H9 (cell line): Measurements from ENCODE around the gene TCF7L2. TPM values are rescaled to one million over a fixed set of nuclear protein-coding genes. Genes with fewer than 3 reads are reported as not detected.

Experiments used
- DNase-seq: peaks from one replicate; pipeline ENCODE4 v3.0.0-alpha.2; 2017
- H2AFZ ChIP-seq: one replicate; pipeline ENCODE4 v1.6.1; 2013; ENCODE audit warnings: mild to moderate bottlenecking, low read length, control low read depth, moderate library complexity
- H2AK5ac ChIP-seq: 2 replicates; pipeline ENCODE4 v1.6.1; 2013; ENCODE audit warnings: low read length, control low read depth, mixed read lengths; ENCODE audit not compliant: insufficient read length
- H2BK120ac ChIP-seq: one replicate; pipeline ENCODE4 v1.6.1; 2013; ENCODE audit warnings: low read depth, mild to moderate bottlenecking, low read length, control low read depth, inconsistent platforms; ENCODE audit not compliant: poor library complexity, severe bottlenecking
- H2BK12ac ChIP-seq: 2 replicates; pipeline ENCODE4 v1.6.1; 2013; ENCODE audit warnings: low read length, control low read depth, mixed read lengths, low read depth; ENCODE audit not compliant: insufficient read length
- H2BK15ac ChIP-seq: 2 replicates; pipeline ENCODE4 v1.6.1; 2013; ENCODE audit warnings: low read depth, low read length, control low read depth
- H2BK20ac ChIP-seq: one replicate; pipeline ENCODE4 v1.6.1; 2013; ENCODE audit warnings: low read depth, mild to moderate bottlenecking, low read length, control low read depth, inconsistent platforms; ENCODE audit not compliant: poor library complexity, severe bottlenecking
- H2BK5ac ChIP-seq: 2 replicates; pipeline ENCODE4 v1.6.1; 2013; ENCODE audit warnings: low read length, control low read depth, mixed read lengths; ENCODE audit not compliant: insufficient read length
- H3K14ac ChIP-seq: 2 replicates; pipeline ENCODE4 v1.6.1; 2013; ENCODE audit warnings: low read length, control low read depth; ENCODE audit not compliant: insufficient read depth
- H3K18ac ChIP-seq: 2 replicates; pipeline ENCODE4 v1.6.1; 2013; ENCODE audit warnings: low read depth, mild to moderate bottlenecking, mixed read lengths, low read length, control low read depth; ENCODE audit not compliant: insufficient read length
- H3K23ac ChIP-seq: 2 replicates; pipeline ENCODE4 v1.6.1; 2013; ENCODE audit warnings: low read length, control low read depth, mixed read lengths, low read depth; ENCODE audit not compliant: insufficient read length
- H3K23me2 ChIP-seq: 2 replicates; pipeline ENCODE4 v1.6.1; 2013; ENCODE audit warnings: low read depth, mild to moderate bottlenecking, mixed read lengths, low read length, control low read depth; ENCODE audit not compliant: insufficient read length, poor library complexity, severe bottlenecking
- H3K27ac ChIP-seq: 2 replicates; pipeline ENCODE4 v1.5.1; 2013; ENCODE audit warnings: low read length, control low read depth, mixed read lengths, low read depth; ENCODE audit not compliant: insufficient read length
- H3K27me3 ChIP-seq: 2 replicates; pipeline ENCODE4 v1.6.1; 2013; ENCODE audit warnings: low read length, control low read depth, inconsistent platforms; ENCODE audit not compliant: insufficient read depth
- H3K4ac ChIP-seq: 2 replicates; pipeline ENCODE4 v1.6.1; 2013; ENCODE audit warnings: low read depth, mild to moderate bottlenecking, control low read depth, inconsistent platforms, low read length, moderate library complexity
- H3K4me1 ChIP-seq: 2 replicates; pipeline ENCODE4 v1.6.1; 2013; ENCODE audit warnings: low read length, control low read depth, inconsistent platforms; ENCODE audit not compliant: insufficient read depth
- H3K4me2 ChIP-seq: 2 replicates; pipeline ENCODE4 v1.6.1; 2013; ENCODE audit warnings: low read length, control low read depth, mixed read lengths; ENCODE audit not compliant: insufficient read length, insufficient read depth
- H3K56ac ChIP-seq: 2 replicates; pipeline ENCODE4 v1.6.1; 2013; ENCODE audit warnings: low read depth, mild to moderate bottlenecking, mixed read lengths, low read length, control low read depth; ENCODE audit not compliant: insufficient read length
- H3K79me1 ChIP-seq: 2 replicates; pipeline ENCODE4 v1.6.1; 2013; ENCODE audit warnings: low read depth, mild to moderate bottlenecking, moderate library complexity, low read length, control low read depth, inconsistent platforms; ENCODE audit not compliant: insufficient read depth, poor library complexity, severe bottlenecking
- H3K79me2 ChIP-seq: 2 replicates; pipeline ENCODE4 v1.6.1; 2013; ENCODE audit warnings: low read length, control low read depth, inconsistent platforms; ENCODE audit not compliant: insufficient read depth
- H3K9ac ChIP-seq: 2 replicates; pipeline ENCODE4 v1.6.1; 2013; ENCODE audit warnings: low read length, control low read depth, mixed read lengths; ENCODE audit not compliant: insufficient read length; ENCODE audit errors: extremely low read depth
- H3K9me3 ChIP-seq: one replicate; pipeline ENCODE4 v1.6.1; 2013; ENCODE audit warnings: low read depth, low read length, inconsistent platforms; ENCODE audit not compliant: control insufficient read depth
- H3T11ph ChIP-seq: one replicate; pipeline ENCODE4 v1.6.1; 2013; ENCODE audit warnings: mild to moderate bottlenecking, low read length, control low read depth, inconsistent platforms
- H4K20me1 ChIP-seq: one replicate; pipeline ENCODE4 v1.6.1; 2013; ENCODE audit not compliant: control insufficient read depth, insufficient read length, insufficient read depth
- H4K5ac ChIP-seq: 2 replicates; pipeline ENCODE4 v1.6.1; 2013; ENCODE audit warnings: low read depth, mild to moderate bottlenecking, mixed read lengths, low read length, control low read depth; ENCODE audit not compliant: insufficient read length
- H4K8ac ChIP-seq: replicated peaks from 2 replicates; pipeline ENCODE4 v1.6.1; 2013; ENCODE audit warnings: low read length, control low read depth, mixed read lengths, low read depth; ENCODE audit not compliant: insufficient read length
- H4K91ac ChIP-seq: 2 replicates; pipeline ENCODE4 v1.6.1; 2013; ENCODE audit warnings: low read depth, mild to moderate bottlenecking, moderate library complexity, mixed read lengths, low read length, control low read depth; ENCODE audit not compliant: insufficient read length
- H3K27ac Mint-ChIP-seq, 3 experiments: 2 replicates in 2 of 3; 3 replicates in 1 of 3; pipeline ENCODE4 v1.8.0; 2020 to 2021; ENCODE audit warnings: mixed read lengths in 3 of 3, mild to moderate bottlenecking in 1 of 3, moderate library complexity in 1 of 3
- H3K27me3 Mint-ChIP-seq: 2 replicates; pipeline ENCODE4 v1.8.0; 2021; ENCODE audit warnings: low read depth, mild to moderate bottlenecking, moderate library complexity, mixed read lengths
- H3K36me3 Mint-ChIP-seq, 3 experiments: 2 replicates in 2 of 3; 3 replicates in 1 of 3; pipeline ENCODE4 v1.8.0; 2020 to 2021; ENCODE audit warnings: low read depth in 3 of 3, mixed read lengths in 3 of 3; ENCODE audit not compliant: insufficient read depth in 1 of 3
- H3K4me1 Mint-ChIP-seq, 2 experiments: 2 replicates each; pipeline ENCODE4 v1.8.0; 2020; ENCODE audit warnings: mixed read lengths in 2 of 2
- H3K4me3 Mint-ChIP-seq, 2 experiments: 2 replicates in 1 of 2; 3 replicates in 1 of 2; pipeline ENCODE4 v1.8.0; 2020 to 2021; ENCODE audit warnings: mild to moderate bottlenecking in 2 of 2, mixed read lengths in 2 of 2, moderate library complexity in 1 of 2
- H3K9me3 Mint-ChIP-seq, 2 experiments: 2 replicates in 1 of 2; 3 replicates in 1 of 2; pipeline ENCODE4 v1.8.0; 2020; ENCODE audit warnings: mild to moderate bottlenecking in 2 of 2, mixed read lengths in 2 of 2, moderate library complexity in 1 of 2
- WGBS: extraction: QIAGEN DNeasy Blood & Tissue Kit; methylation state at CpG from one replicate; pipeline ENCODE4 v1.1.7; 2013; ENCODE audit warnings: missing lambda C conversion rate, low lambda C conversion rate, mixed read lengths; ENCODE audit not compliant: insufficient read length; ENCODE audit errors: extremely low coverage; 5-methylcytosine and 5-hydroxymethylcytosine counted together
- total RNA-seq: library from RNA; stranded (reverse); gene quantifications from 2 replicates; pipeline ENCODE4 v1.2.1, GENCODE V29; 2021
- TF ChIP-seq, protein P1 (sequence below): fragments of 200-600 bp; sonication (generic); conservative IDR thresholded peaks from 3 replicates; pipeline ENCODE4 v1.8.0; 2021; ENCODE audit warnings: antibody characterized with exemption, mild to moderate bottlenecking

Gene TCF7L2
- total RNA-seq, 1 experiment from 2014 or later = 71.1 TPM

DNA sequence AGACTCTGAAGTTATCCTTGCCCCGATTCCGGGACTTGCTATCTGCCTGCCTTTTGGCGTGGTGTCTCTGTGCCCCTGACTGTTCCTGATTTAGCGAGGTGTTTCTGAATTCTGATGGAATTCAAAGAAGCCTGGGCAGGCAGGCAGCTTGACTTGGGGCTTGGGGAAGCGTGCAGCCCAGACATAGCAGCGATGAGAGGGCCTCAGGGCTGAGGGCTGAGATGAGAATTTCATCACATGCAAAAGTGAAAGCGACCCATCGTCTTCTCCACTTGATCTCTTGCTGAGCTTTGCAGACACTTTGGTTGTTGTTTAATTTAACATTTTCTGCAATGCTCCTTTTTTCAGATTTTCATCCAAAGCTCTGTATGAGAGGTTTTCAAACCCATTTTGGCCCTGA is 57.8 kb downstream of the TCF7L2 start:
- H3K4me3 Mint-ChIP-seq = no peak overlapping the region
- H3K79me2 ChIP-seq = peaks cover 59% of the 10 kb centered on the region
- no peaks in the 10 kb centered on the region for H4K20me1 ChIP-seq
- no peak overlapping the region for H2BK15ac ChIP-seq
- no peak overlapping the region for H2AK5ac ChIP-seq
- H4K8ac ChIP-seq = no peak overlapping the region
- H3K4me1 ChIP-seq = peaks cover 10% of the 10 kb centered on the region
- no peak overlapping the region for H3K4me2 ChIP-seq
- H3K27me3 Mint-ChIP-seq = no peaks in the 10 kb centered on the region
- no peak overlapping the region for H3K18ac ChIP-seq
- no peak overlapping the region for H3K9ac ChIP-seq
- no peak overlapping the region for H2BK12ac ChIP-seq
- DNase-seq = no peak
- H3T11ph ChIP-seq = no peak overlapping the region
- H2BK120ac ChIP-seq = no peak overlapping the region
- no peaks in the 10 kb centered on the region for H3K9me3 ChIP-seq
- peaks cover 81 to 88% of the 10 kb centered on the region in 2 experiments for H3K4me1 Mint-ChIP-seq
- H3K9me3 Mint-ChIP-seq = no peaks in the 10 kb centered on the region; a peak in 2 of 5 replicates
- peak overlapping the region; percentile 33 to 78 (median 74); a peak in 1 of 7 replicates for H3K27ac Mint-ChIP-seq
- TF ChIP-seq, protein P1, sequence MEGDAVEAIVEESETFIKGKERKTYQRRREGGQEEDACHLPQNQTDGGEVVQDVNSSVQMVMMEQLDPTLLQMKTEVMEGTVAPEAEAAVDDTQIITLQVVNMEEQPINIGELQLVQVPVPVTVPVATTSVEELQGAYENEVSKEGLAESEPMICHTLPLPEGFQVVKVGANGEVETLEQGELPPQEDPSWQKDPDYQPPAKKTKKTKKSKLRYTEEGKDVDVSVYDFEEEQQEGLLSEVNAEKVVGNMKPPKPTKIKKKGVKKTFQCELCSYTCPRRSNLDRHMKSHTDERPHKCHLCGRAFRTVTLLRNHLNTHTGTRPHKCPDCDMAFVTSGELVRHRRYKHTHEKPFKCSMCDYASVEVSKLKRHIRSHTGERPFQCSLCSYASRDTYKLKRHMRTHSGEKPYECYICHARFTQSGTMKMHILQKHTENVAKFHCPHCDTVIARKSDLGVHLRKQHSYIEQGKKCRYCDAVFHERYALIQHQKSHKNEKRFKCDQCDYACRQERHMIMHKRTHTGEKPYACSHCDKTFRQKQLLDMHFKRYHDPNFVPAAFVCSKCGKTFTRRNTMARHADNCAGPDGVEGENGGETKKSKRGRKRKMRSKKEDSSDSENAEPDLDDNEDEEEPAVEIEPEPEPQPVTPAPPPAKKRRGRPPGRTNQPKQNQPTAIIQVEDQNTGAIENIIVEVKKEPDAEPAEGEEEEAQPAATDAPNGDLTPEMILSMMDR = no peak
- H3K23me2 ChIP-seq = no peaks in the 10 kb centered on the region
- H3K27ac ChIP-seq = no peak overlapping the region
- no CpG with 5 or more reads among the region's 8 CpGs for WGBS
- no peak overlapping the region for H4K5ac ChIP-seq
- no peak overlapping the region for H3K23ac ChIP-seq
- H3K36me3 Mint-ChIP-seq = peaks cover 36 to 69% (median 60%) of the 10 kb centered on the region in 3 experiments
- H3K27me3 ChIP-seq = no peaks in the 10 kb centered on the region
- no peak overlapping the region for H4K91ac ChIP-seq
- no peak overlapping the region for H3K4ac ChIP-seq
- no peak overlapping the region for H3K14ac ChIP-seq
- peaks cover 17% of the 10 kb centered on the region for H3K79me1 ChIP-seq
- H2AFZ ChIP-seq = no peak overlapping the region
- no peak overlapping the region for H3K56ac ChIP-seq
- no peak overlapping the region for H2BK5ac ChIP-seq
- no peak overlapping the region for H2BK20ac ChIP-seq
